ENCODE measurements around the gene PAOX. TPM values are rescaled to one million over a fixed set of nuclear protein-coding genes. Genes with fewer than 3 reads are reported as not detected.

The PAOX gene
- polyA plus RNA-seq, 1 experiment: 3.1 TPM

- no peak for TF ChIP-seq CTCF (IDR thresholded peaks at IDR 0.05; ENCODE audit: low read depth, low read length)
- Histone ChIP-seq H3K4me3 (ENCODE audit: low read depth, low read length) (no peak overlapping the region), H3K9me3 (ENCODE audit: control insufficient read depth, insufficient read depth, low read length) (no peaks in the 10 kb centered on the region; the same call in 1 of the 2 replicates), H3K27ac (ENCODE audit: low read depth, low read length) (no peak overlapping the region), H3K27me3 (ENCODE audit: control insufficient read depth, insufficient read depth, low read length) (peaks cover 10% of the 10 kb centered on the region)
- DNase-seq (ENCODE audit: low read depth, low spot score): no peak
- POLR2A ChIA-PET: no interaction called here
- CTCF ChIA-PET: no interaction called here
Observed at GRCh38 chr10:133349577-133350011, 29.5 kb upstream of the PAOX start.

GRCh38 chr10:133350283-133350949 lies 28.6 kb upstream of the PAOX start:
- Histone ChIP-seq H3K4me3 (ENCODE audit: low read depth, low read length) (no peak overlapping the region), H3K9me3 (ENCODE audit: control insufficient read depth, insufficient read depth, low read length) (no peaks in the 10 kb centered on the region; the same call in 1 of the 2 replicates), H3K27me3 (ENCODE audit: control insufficient read depth, insufficient read depth, low read length) (peaks cover 5% of the 10 kb centered on the region), H3K27ac (ENCODE audit: low read depth, low read length) (no peak overlapping the region)
- TF ChIP-seq CTCF (IDR thresholded peaks at IDR 0.05; ENCODE audit: low read depth, low read length): no peak
- DNase-seq (ENCODE audit: low read depth, low spot score): no peak
- ChIA-PET CTCF (interaction anchor here (1.9 kb wide), 1 partner anchor 21 kb away, joined by 7 read pairs; no protein-coding TSS in a partner anchor), POLR2A (interaction anchor here (1.2 kb wide), 1 partner anchor 11 kb away, joined by 3 read pairs; no protein-coding TSS in a partner anchor)

- H3K27me3 ChIP-seq (ENCODE audit: control insufficient read depth, insufficient read depth, low read length): peaks cover 3% of the 10 kb centered on the region
- no peak for DNase-seq (ENCODE audit: low read depth, low spot score)
- no peak overlapping the region for H3K27ac ChIP-seq (ENCODE audit: low read depth, low read length)
- H3K4me3 ChIP-seq (ENCODE audit: low read depth, low read length): no peak overlapping the region
- no peak for TF ChIP-seq CTCF (IDR thresholded peaks at IDR 0.05; ENCODE audit: low read depth, low read length)
- ChIA-PET CTCF (interaction anchor here (0.6 to 1.9 kb wide), 2 partner anchors 21 to 37 kb away, joined by 3 to 7 read pairs; no protein-coding TSS in a partner anchor), POLR2A (interaction anchor here (1.2 kb wide), 1 partner anchor 11 kb away, joined by 3 read pairs; no protein-coding TSS in a partner anchor)
- no peaks in the 10 kb centered on the region; the same call in 1 of the 2 replicates for H3K9me3 ChIP-seq (ENCODE audit: control insufficient read depth, insufficient read depth, low read length)
Observed at GRCh38 chr10:133350950-133351329, 28.1 kb upstream of the PAOX start.

- CTCF ChIA-PET: interaction anchor here (0.6 to 1.9 kb wide), 2 partner anchors 22 to 37 kb away, joined by 3 to 7 read pairs; no protein-coding TSS in a partner anchor
- DNase-seq (ENCODE audit: low read depth, low spot score): no peak
- Histone ChIP-seq H3K9me3 (ENCODE audit: control insufficient read depth, insufficient read depth, low read length) (no peaks in the 10 kb centered on the region; the same call in 1 of the 2 replicates), H3K27me3 (ENCODE audit: control insufficient read depth, insufficient read depth, low read length) (peaks cover 3% of the 10 kb centered on the region), H3K4me3 (ENCODE audit: low read depth, low read length) (no peak overlapping the region), H3K27ac (ENCODE audit: low read depth, low read length) (no peak overlapping the region)
- no peak for TF ChIP-seq CTCF (IDR thresholded peaks at IDR 0.05; ENCODE audit: low read depth, low read length)
- POLR2A ChIA-PET: interaction anchor here (1.2 kb wide), 1 partner anchor 10 kb away, joined by 3 read pairs; no protein-coding TSS in a partner anchor
Observed at GRCh38 chr10:133351408-133352318, 27.4 kb upstream of the PAOX start.
